DMS153 treated with DMSO at 0.1 percent for 48 hours (cell line): ENCODE results near the gene RTRAF.

Source experiments
- DNase-seq: peaks from one replicate; lab custom pipeline; 2025; ENCODE audit not compliant: unreplicated experiment; lab: John Stamatoyannopoulos, UW

RTRAF gene

DNA sequence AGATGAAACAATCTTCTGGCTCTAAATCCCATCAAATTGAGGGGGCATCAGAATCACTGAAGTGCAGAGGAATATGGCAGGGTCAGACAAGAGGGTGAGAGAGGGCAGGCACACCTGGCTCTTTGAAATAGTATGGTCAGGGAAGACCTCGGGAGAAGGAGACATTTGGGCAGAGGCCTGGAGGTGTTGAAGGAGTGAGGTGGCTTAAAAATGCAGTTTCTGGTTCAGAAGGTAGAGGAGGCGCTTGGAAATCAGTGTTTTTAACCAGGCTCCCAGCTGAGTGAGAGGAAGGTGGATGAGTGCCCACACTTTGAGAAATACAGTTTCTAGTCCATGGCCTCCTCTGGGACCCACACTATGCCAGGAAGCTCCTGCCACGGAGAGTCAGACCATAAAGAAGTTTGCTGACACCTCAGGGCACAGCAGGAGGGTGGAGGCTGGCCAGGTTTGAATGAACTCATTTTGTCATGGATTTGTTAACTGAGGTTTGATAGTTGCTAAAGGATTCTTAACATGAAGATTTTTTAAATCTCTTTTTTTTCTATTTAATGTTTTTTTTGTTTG lies 59.4 kb downstream of the RTRAF start:
- DNase-seq: no peak

DNA sequence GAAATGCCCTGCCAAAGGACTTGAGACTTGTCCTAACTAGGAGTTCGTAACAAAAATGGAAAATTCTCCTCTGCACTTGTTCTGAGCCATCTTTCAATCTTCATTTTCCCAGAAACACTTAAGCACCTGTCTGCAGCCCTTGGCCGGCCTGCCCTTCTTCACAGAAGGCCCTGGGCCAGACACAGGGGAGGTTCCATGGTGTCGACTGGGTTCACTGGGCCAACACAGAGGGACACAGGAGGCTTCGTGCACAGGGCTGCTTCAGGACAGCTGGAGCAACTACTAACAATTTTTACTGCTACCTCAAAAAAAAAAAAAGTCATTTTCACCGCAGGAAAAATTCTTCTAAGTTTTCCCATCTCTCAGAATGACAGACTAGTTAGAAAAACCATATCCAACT lies 59.9 kb downstream of the RTRAF start:
- no peak for DNase-seq

DNA sequence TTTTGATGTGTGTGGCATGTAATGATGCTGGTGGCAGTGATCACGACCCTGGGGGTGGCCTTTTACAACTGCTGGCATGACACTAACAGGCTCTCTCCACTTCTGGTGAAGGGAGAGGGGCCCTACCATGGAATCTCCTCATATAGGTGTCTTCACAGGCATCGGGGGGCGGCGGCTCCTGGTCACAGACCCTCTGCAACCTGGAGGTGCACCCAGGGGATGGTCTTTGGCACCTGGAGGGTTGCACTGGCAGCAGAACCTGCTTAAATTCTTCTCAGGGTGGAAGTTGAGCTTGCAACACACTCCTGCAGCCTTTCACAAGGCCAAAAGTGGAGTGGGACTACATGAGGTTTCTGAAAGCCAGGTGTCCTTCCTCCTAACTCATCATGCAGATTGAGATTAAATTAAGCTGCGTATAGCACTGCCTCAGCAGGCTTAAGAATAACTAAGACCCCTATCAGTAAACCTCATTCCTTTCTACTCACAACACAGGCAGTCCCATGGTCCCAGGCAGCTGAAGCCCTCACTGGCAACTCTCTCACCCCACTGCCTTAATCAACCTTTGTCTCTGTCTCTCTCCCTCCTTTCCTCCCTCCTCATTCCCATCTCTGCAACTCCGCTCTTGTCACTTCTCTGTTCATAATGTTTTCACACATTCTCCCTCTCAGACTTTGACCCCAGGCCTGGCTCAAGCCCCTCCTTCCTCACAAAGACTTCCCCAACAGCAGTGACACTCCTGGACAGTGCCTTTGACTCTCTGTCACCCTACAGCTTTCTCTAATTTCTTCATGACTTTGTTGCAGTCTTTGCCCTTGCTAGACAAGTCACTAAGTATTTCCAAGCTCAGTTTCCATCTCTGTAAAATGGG lies 60.6 kb downstream of the RTRAF start:
- DNase-seq: no peak

DNA sequence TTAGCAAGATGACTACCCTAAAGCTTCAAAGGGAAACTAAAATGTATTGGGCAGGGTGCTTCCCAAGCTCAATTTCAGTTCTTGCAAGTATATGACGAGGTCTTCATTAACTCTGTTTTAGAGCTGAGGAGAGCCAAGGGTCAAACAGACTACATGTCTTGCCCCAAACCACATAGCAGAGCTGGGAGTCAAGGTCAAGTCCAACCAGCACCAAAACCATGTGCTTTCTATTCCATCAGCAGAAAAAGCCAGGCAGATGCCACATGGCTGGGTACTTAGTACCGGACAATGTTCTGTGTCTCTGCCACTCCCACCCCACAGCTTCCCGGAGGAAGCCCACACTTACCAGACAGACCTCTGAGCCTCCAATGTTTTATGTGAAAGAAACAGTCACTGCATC lies 61.9 kb downstream of the RTRAF start:
- no peak for DNase-seq

DNA sequence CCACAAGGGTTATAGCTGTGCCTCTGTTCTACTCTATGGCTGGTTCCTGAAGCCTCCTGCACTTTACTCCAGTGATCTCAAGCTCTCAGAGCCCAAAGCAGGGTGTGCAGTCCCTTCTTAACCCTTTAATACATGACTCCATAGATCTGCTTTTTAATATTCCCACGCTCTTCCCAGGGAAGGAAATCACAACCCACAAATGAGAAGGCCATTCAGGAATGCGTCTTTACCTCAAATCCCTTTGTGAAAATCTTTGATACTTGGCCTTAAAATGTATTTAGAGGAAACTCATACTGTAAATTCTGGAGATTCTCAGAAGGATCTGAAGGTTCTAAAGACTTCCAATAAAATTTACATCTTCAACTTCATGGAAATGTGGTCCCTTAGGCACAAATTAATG lies 62.5 kb downstream of the RTRAF start:
- DNase-seq: no peak

DNA sequence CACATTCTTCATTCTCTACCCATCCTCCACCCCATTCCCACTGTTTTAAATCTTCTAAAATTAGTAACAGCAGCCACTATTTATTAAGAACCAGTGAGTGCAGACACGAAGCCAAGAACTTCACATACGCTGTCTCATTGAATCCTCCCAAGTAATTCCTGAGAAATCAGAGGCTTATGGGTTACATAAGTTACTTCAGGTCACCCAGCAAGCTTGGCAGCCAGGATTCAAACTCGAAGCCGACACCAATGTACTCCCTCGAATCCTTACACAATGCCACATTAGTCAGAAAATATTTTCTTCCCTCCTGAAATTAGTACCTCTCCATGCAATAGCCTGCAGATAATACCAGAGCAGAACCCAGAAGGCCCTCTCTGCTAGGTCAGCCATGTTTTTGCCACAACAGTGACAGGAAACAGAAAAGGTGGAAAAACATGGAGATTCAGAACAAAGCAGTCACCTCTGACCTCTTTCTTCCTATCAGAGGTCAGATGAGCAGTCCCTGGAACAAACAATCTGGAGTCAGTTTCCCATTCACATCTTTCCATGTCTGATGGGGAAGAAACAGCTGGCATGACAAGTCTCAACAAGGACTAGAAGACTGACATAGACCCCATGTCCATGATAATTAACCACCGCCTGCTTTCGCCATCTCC lies 63.1 kb downstream of the RTRAF start:
- DNase-seq: no peak

DNA sequence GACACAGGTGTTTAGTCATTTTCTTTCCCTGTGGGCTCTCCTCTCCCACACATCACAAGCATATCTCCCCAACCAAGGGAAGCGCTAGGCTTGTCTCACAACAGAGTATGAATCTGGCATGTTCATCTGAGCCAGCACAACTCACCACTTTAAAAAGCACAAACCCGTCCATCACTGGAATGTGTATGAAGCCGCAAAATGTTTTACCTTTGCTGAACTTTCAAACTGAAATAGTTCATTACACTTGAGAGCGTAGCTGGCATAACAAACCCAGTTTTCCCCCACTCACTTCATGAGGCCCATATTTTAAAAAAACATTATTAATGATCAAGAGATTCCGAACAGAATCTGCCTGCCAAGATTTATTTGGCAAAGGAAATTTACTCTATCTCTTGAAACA lies 63.7 kb downstream of the RTRAF start:
- DNase-seq: no peak

DNA sequence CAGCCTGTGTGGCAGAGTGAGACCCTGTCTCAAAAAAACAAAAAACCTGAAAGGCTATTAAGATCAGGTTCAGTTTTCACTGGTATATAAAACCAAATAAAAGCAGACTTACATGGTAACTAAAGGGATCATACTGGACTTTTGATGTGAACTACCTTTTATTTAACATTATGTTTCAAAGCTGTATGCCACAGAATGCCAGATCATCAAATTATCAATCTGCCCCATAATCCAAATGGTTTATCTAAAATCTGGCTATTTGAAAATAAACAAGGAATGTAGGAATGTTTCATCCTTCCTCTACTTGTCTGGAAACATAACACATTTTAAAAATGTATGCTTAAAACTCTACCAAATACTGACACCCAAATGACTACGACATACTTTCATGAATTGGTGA lies 65.3 kb downstream of the RTRAF start:
- DNase-seq: no peak

DNA sequence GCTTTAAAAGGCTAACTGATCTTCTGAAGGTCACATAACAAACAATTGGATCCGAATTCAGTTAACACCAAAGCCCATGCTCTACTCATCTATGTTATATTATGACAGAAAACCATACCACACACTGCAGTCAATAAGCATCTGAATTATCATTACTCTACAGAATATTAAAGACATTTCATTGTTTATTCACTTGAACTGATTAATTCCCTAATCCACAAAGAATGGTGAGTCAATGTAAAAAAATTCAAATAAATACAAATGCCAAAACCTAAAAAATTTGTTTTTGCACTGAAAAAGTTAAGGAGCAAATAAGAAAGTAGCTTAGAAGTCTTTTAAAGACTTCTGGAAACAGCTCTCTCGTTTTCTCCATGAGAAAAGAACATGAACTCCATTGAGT lies 65.8 kb downstream of the RTRAF start:
- no peak for DNase-seq

DNA sequence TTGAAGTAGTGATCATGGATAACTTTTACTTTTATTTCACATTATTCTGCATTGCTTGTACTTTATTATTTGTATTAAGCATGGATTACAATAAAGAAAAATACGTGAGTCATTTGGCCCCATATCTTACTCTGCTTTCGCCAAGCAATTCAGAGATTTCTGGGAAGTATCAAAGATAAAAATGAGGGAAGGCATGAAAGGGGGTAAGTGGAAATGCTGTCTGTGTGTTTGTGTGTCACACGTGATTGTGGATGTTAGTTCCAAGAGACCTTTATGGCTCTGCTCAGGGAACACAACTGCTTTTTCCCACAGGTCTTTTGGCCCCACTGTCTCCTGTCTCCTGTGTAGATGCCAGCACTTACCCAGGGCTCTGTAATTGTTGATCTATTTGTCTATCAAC lies 69.0 kb downstream of the RTRAF start:
- no peak for DNase-seq

DNA sequence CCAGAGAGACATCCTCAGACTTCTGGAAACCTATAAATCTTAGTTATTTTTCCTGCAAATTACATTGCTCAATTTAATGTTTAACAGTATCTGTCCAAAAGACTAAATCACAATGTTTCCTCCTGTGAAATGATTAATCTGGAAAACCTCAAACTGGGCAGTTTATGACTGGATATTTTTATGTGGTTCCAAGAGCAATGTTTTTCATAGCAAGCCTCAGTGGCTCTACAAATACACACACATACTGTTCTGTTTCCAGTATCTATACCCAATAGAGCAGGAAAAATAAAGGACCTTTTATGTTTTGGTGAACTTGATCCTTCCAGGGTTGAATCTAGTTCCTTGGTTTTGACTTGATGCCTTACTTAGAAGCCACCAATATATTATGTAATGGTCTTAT lies 70.3 kb downstream of the RTRAF start:
- no peak for DNase-seq

DNA sequence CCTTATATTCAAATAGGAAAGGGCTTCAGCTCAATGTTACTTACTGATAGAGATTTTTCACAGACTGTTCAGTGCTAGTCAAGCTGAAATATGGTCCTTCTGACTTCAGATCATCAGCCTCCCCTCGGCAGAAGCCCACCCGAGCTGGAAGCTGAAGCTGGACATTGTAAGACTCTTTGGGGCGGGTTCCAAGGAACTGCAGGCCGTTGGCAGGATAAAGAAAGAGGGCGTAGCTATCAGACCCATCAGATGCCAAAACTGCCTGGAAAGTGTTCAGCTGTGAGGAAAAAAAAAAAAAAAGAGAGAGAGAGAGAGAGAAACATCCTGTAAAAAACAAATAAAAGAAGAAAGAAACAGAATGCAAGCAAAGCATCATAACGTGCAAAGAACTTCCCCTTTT lies 70.7 kb downstream of the RTRAF start:
- no peak for DNase-seq
